Anterior cingulate cortex (tissue), 58 donors: ENCODE measurements around the gene KIAA1549.
"Not testable (repeated sequence)": the region's sequence is repeated elsewhere in the genome, so short reads cannot be mapped to it uniquely, and the experiment has no call there.

Source experiments
- DNase-seq, 58 donors: peaks; one replicate each; lab custom pipeline; 2025; lab: John Stamatoyannopoulos, UW

KIAA1549 gene

GRCh38 chr7:138828302-138828701, 152.9 kb downstream of the KIAA1549 start:
- DNase-seq = no peak

GRCh38 chr7:138825049-138825721, 156.0 kb downstream of the KIAA1549 start:
- DNase-seq = no peak

GRCh38 chr7:138822867-138823535, 158.2 kb downstream of the KIAA1549 start:
- DNase-seq = no peak

GRCh38 chr7:138821912-138822311, 159.3 kb downstream of the KIAA1549 start:
- no peak for DNase-seq

- DNase-seq = no peak
Observed at GRCh38 chr7:138819625-138820024, 161.6 kb downstream of the KIAA1549 start.

- no peak for DNase-seq
Observed at GRCh38 chr7:138816650-138817049, 164.5 kb downstream of the KIAA1549 start.

- no peak for DNase-seq
Observed at GRCh38 chr7:138814816-138815332, 166.3 kb downstream of the KIAA1549 start.

GRCh38 chr7:138813945-138814344, 167.2 kb downstream of the KIAA1549 start:
- no peak for DNase-seq

- DNase-seq = not testable (repeated sequence)
Observed at GRCh38 chr7:138811327-138811726, 169.9 kb downstream of the KIAA1549 start.

- no peak for DNase-seq
Observed at GRCh38 chr7:138809346-138809745, 171.8 kb downstream of the KIAA1549 start.

- no peak for DNase-seq
Observed at GRCh38 chr7:138804618-138805017, 176.6 kb downstream of the KIAA1549 start.

GRCh38 chr7:138802706-138803105, 178.5 kb downstream of the KIAA1549 start:
- DNase-seq = no peak

GRCh38 chr7:138801256-138801655, 179.9 kb downstream of the KIAA1549 start:
- DNase-seq = peak in 15 of 58 donors; percentile 0 to 47 (median 11)

- DNase-seq = no peak
Observed at GRCh38 chr7:138799336-138800000, 181.7 kb downstream of the KIAA1549 start.

GRCh38 chr7:138798836-138799235, 182.4 kb downstream of the KIAA1549 start:
- DNase-seq = no peak

- no peak for DNase-seq
Observed at GRCh38 chr7:138797715-138798320, 183.4 kb downstream of the KIAA1549 start, which contains the start of the genes ATP6V0A4 and TMEM213. ATP6V0A4 (minus strand) TSS chr7:138798196; CDS start chr7:138771247, 26,949 bp downstream. TMEM213 (plus strand) TSS chr7:138797994; CDS start chr7:138798105, 111 bp downstream.

- not testable (repeated sequence) for DNase-seq
Observed at GRCh38 chr7:138797046-138797445, 184.1 kb downstream of the KIAA1549 start.

- no peak for DNase-seq
Observed at GRCh38 chr7:138796038-138796615, 185.1 kb downstream of the KIAA1549 start.

- DNase-seq = no peak
Observed at GRCh38 chr7:138785587-138786437, 195.4 kb downstream of the KIAA1549 start.
